Skin epidermis (tissue), 12 donors: ENCODE results near the gene PDS5A.
"Not testable (repeated sequence)": the region's sequence is repeated elsewhere in the genome, so short reads cannot be mapped to it uniquely, and the experiment has no call there.

Experiments used
- H3K27ac ChIP-seq, 21 experiments: fragments of 200-600 bp; sonication (generic) in 11 of 21; one replicate each; pipeline ENCODE4 v1.5.0; 2020; ENCODE audit warnings: mild to moderate bottlenecking in 3 of 21, inconsistent platforms in 2 of 21, moderate library complexity in 2 of 21
- H3K4me3 ChIP-seq, 7 experiments: fragments of 200-600 bp; sonication (generic) in 2 of 7; one replicate each; pipeline ENCODE4 v1.5.0; 2020; ENCODE audit warnings: inconsistent platforms in 2 of 7, mild to moderate bottlenecking in 2 of 7, moderate library complexity in 1 of 7

PDS5A gene

GRCh38 chr4:39970671-39971640 lies 6.8 kb downstream of the PDS5A start:
- H3K4me3 ChIP-seq: no peak overlapping the region
- no peak overlapping the region for H3K27ac ChIP-seq

- Histone ChIP-seq H3K27ac (no peak overlapping the region), H3K4me3 (no peak overlapping the region)
Measured at GRCh38 chr4:39963656-39964055, 14.1 kb downstream of the PDS5A start.

- Histone ChIP-seq H3K27ac (no peak overlapping the region), H3K4me3 (no peak overlapping the region)
Measured at GRCh38 chr4:39961311-39961877, 16.3 kb downstream of the PDS5A start.

GRCh38 chr4:39950861-39951481 lies 26.7 kb downstream of the PDS5A start:
- no peak overlapping the region for H3K4me3 ChIP-seq
- H3K27ac ChIP-seq: no peak overlapping the region

DNA sequence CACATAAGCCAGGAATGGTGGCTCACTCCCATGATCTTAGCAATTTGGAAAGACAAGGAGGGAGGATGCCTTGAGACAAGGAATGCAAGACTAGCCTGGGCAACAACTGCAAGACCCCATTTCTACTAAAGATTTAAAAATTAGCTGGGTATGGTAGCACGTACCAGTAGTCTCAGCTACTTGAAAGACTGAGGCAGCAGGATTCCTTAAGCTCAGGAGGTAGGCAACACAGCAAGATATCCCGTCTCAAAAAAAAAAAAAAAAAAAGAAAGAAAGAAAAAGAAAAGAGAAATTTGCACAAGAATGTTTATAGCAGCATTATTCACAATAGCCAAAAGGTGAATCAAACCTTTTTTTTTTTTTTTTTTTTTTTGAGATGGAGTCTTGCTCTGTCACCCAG lies 29.7 kb downstream of the PDS5A start:
- Histone ChIP-seq H3K27ac (no peak overlapping the region), H3K4me3 (no peak overlapping the region)

GRCh38 chr4:39947417-39947816 lies 30.3 kb downstream of the PDS5A start:
- Histone ChIP-seq H3K27ac (peak overlapping the region in 1 of 21 experiments; percentile 37), H3K4me3 (no peak overlapping the region)

DNA sequence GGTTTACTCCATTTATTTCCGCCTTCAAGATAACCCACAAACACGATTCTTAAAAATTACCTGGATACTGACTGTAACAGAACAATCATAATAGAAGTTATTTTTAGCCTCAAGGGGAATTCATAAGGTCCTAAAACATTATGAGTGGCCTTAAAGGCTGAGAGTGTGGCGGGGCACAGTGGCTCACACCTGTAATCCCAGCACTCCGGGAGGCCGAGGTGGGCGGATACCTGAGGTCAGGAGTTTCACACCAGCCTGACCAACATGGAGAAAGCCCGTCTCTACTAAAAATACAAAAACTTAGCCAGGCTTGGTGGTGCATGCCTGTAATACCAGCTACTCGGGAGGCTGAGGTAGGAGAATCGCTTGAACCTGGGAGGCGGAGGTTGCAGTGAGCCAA lies 33.5 kb downstream of the PDS5A start:
- not testable (repeated sequence) for H3K27ac ChIP-seq, H3K4me3 ChIP-seq

- H3K4me3 ChIP-seq: no peak overlapping the region
Measured at GRCh38 chr4:39942507-39942906, 35.2 kb downstream of the PDS5A start.

GRCh38 chr4:39941682-39942217 lies 36.0 kb downstream of the PDS5A start:
- no peak overlapping the region for H3K27ac ChIP-seq
- no peak overlapping the region for H3K4me3 ChIP-seq

More at GRCh38 chr4:39942507-39942906, 35.2 kb downstream of the PDS5A start:
- H3K27ac ChIP-seq: no peak overlapping the region

DNA sequence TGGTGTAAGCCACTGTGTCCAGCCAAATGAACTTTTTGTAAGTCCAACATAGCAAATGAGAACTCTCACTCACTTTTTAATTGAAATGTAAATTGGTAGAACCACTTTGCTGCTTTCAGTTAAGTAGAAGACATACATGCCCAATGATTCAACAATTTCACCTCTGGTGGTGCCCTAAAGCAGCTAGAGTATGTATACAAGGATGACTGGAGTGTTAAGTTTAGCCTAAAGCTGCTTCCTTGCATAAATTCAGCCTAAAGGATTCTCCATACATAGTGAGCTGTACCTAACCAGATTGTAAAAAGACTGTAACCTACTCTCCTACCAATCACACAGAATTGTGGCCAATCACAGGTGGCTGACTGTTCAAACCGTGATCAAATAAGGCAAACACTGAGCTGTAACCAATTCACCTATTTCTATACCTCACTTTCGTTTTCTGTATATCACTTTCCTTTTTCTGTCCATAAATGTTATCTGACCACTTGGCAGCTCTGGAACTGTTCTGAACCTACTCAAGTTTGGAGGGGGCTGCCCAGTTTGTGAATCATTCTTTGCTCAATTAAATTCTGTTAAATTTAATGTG lies 39.9 kb downstream of the PDS5A start:
- peak overlapping the region in 3 of 21 experiments; percentile 14 to 57 (median 45) for H3K27ac ChIP-seq
- H3K4me3 ChIP-seq: no peak overlapping the region

- Histone ChIP-seq H3K27ac (peak overlapping the region in 8 of 21 experiments; percentile 14 to 57 (median 39)), H3K4me3 (no peak overlapping the region)
Measured at GRCh38 chr4:39936565-39937418, 40.9 kb downstream of the PDS5A start.

DNA sequence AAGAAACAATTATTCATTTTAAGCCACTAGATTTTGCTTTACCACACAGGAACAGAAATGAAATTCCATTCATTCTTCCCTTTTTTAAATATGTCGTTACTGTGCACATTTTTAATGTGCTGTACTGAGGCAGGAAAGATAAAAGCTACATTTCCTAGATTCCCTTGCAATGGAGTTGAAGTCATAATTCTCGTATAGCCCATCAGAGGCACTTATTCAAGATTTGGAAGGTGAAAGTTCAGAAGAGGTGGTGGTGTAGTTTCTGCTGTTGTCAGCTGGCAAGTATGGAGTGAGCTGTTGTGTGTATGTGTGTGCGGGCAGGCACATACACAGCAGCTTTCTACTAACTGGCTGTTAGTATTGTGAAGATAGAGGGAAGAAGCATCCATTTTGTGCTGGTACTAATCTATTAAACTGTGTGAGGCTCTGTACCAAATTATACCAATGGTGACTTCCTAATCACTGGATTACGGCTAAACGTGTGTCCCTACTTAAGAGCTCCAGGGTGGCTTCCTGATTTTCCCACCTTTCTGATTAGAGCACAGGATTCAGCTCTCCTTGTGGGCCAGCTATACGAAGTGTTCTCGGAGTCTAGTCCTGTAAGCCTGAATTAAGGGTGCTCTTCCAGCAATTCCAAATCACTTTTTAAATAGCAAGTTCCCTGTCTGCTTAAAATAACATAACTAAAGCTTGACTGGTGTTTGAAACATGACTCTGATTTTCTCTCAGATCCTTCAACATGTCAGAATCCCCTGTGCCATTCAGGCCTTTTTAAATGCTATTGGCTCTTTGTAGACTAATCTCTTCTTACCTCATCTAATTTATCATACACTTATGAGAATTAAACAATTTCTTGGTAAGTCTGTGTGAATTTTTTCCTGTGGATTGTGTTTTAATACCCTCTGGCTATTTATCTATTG lies 43.8 kb downstream of the PDS5A start:
- H3K27ac ChIP-seq: peak overlapping the region in 5 of 21 experiments; percentile 23 to 73 (median 42)
- no peak overlapping the region for H3K4me3 ChIP-seq

DNA sequence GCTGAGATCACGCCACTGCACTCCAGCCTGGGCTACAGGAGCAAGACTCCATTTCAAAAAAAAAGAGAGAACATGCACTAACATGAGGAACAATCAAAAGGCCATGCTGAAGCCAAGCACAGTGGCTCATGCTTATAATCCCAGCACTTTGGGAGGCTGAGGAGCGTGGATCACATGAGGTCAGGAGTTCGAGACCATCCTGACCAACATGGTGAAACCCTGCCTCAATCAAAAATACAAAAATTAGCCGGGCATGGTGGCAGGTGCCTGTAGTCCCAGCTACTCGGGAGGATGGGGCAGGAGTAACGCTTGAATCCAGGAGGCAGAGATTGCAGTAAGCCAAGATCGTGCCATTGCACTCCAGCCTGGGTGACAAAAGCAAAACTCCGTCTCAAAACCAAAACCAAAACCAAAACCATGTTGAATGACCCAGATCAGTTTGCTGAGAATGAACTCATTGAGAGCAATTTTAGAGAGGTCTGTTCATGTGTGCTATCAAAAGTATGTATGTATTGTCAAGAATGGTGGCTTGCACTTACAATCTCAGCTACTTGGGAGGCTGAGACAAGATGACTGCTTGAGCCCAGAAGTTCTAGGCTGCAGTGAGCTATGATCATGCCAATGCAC lies 44.8 kb downstream of the PDS5A start:
- Histone ChIP-seq H3K27ac (peak overlapping the region in 4 of 21 experiments; percentile 1 to 73 (median 14)), H3K4me3 (no peak overlapping the region)

- H3K27ac ChIP-seq: peak overlapping the region in 2 of 21 experiments; percentile 30 to 40
Measured at GRCh38 chr4:39931441-39931901, 46.2 kb downstream of the PDS5A start.

DNA sequence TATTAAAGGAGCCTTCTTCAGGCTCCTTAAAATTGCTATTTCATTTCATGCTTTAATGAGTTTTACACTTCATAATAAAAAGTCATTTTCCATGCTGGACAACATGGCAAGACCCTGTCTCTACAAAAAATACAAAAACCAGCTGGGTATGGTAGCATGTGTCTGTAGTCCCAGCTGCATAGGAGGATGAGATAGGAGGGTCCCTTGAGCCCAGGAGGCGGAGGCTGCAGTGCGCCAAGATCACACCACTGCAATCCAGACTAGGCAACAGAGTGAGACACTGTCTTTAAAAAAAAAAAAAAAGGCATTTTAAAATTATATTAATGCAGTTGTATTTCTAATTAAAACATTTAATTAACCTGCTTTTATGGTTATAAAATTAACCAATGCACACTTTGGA lies 49.2 kb downstream of the PDS5A start:
- Histone ChIP-seq H3K4me3 (no peak overlapping the region), H3K27ac (no peak overlapping the region)

More at GRCh38 chr4:39931441-39931901, 46.2 kb downstream of the PDS5A start:
- no peak overlapping the region for H3K4me3 ChIP-seq

GRCh38 chr4:39924014-39924413 lies 53.7 kb downstream of the PDS5A start:
- Histone ChIP-seq H3K4me3 (no peak overlapping the region), H3K27ac (no peak overlapping the region)

DNA sequence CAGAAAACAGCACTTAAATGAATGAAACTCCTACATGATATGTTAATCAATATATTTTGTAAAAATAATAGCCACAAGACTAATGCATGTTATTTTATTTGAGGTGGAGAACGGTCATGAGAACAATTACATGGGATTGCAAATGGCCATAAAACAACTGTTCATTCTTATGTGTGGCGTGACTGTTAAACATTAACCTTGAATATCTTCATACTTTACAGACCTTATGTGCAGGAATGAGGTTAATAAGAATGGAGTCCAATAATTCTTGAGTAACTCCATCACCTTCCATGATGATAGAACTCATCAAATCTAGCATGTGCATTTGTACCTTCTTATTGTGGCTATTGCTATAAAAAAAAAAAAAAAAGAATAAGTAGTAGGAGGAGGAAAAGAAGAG lies 55.3 kb downstream of the PDS5A start:
- no peak overlapping the region for H3K4me3 ChIP-seq

More for the DNA sequence above, 55.3 kb downstream of the PDS5A start:
- H3K27ac ChIP-seq: no peak overlapping the region
